GM12878 (cell line): ENCODE measurements around the gene OR1L1.

Experiments
- NFIC ChIP-seq: IDR thresholded peaks from 2 replicates; pipeline ENCODE4 v1.6.1; 2012; ENCODE audit warnings: low read depth, mild to moderate bottlenecking, inconsistent platforms, low read length, moderate library complexity
- USF2 ChIP-seq: IDR thresholded peaks from 2 replicates; pipeline ENCODE4 v1.6.1; 2011; ENCODE audit warnings: low read depth, low read length, improper control_type of control experiment, borderline replicate concordance

DNA sequence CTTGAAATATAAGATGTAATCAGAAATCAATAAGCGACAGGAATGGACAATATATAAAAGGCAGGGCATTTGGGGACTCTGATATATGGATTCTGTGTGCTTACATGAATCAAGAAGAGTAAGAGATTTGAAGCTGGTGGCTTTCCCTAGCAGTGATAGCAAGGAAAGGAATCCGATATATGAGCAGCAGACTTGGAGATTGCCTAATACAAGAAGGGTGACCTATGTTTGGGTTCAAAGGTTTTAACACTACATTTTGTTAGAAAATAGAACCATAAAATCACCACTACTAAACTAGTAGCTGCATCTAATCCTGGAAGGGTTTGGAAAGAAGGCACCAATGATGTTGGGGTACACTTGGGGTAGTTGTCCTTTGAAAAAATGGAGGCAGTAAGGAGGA is 11.0 kb downstream of the OR1L1 start:
- TF ChIP-seq NFIC (no peak), USF2 (no peak)
